Measurements from ENCODE around the gene ITK. TPM values are rescaled to one million over a fixed set of nuclear protein-coding genes. Genes with fewer than 3 reads are reported as not detected.

Gene ITK
- total RNA-seq, 1 donor from 2014 or later = not detected

GRCh38 chr5:157247267-157247666, 66.6 kb downstream of the ITK start:
- FAIRE-seq = no peak

GRCh38 chr5:157248821-157249470, 68.3 kb downstream of the ITK start:
- Histone ChIP-seq H3K4me3 (ENCODE audit: low read depth, low read length) (no peak overlapping the region), H3K36me3 (ENCODE audit: control insufficient read depth, insufficient read depth, low read length) (no peaks in the 10 kb centered on the region), H3K27me3 (ENCODE audit: control insufficient read depth, insufficient read depth, low read length) (no peaks in the 10 kb centered on the region)
- DNase-seq (ENCODE audit: low read depth) = no peak
- no peak for FAIRE-seq
- no peak for TF ChIP-seq CTCF (IDR thresholded peaks at IDR 0.05; ENCODE audit: insufficient read depth, low read length, severe bottlenecking)

More at GRCh38 chr5:157247267-157247666, 66.6 kb downstream of the ITK start:
- no peak for DNase-seq (ENCODE audit: low read depth)
- Histone ChIP-seq H3K36me3 (ENCODE audit: control insufficient read depth, insufficient read depth, low read length) (no peaks in the 10 kb centered on the region), H3K27me3 (ENCODE audit: control insufficient read depth, insufficient read depth, low read length) (no peaks in the 10 kb centered on the region), H3K4me3 (ENCODE audit: low read depth, low read length) (no peak overlapping the region)
- TF ChIP-seq CTCF (IDR thresholded peaks at IDR 0.05; ENCODE audit: insufficient read depth, low read length, severe bottlenecking) = no peak

- H3K4me3 ChIP-seq (ENCODE audit: low read depth, low read length) = no peak overlapping the region
- no peaks in the 10 kb centered on the region for H3K27me3 ChIP-seq (ENCODE audit: control insufficient read depth, insufficient read depth, low read length)
- FAIRE-seq = no peak
- DNase-seq (ENCODE audit: low read depth) = no peak
- no peaks in the 10 kb centered on the region for H3K36me3 ChIP-seq (ENCODE audit: control insufficient read depth, insufficient read depth, low read length)
- no peak for TF ChIP-seq CTCF (IDR thresholded peaks at IDR 0.05; ENCODE audit: insufficient read depth, low read length, severe bottlenecking)
Observed at GRCh38 chr5:157252711-157253465, 72.2 kb downstream of the ITK start.

- FAIRE-seq = no peak
- TF ChIP-seq CTCF (IDR thresholded peaks at IDR 0.05; ENCODE audit: insufficient read depth, low read length, severe bottlenecking) = peak; percentile 79
Observed at GRCh38 chr5:157253547-157253946, 72.9 kb downstream of the ITK start.

GRCh38 chr5:157258450-157258849, 77.8 kb downstream of the ITK start:
- Histone ChIP-seq H3K4me3 (ENCODE audit: low read depth, low read length) (no peak overlapping the region), H3K27me3 (ENCODE audit: control insufficient read depth, insufficient read depth, low read length) (no peaks in the 10 kb centered on the region), H3K36me3 (ENCODE audit: control insufficient read depth, insufficient read depth, low read length) (no peaks in the 10 kb centered on the region)
- no peak for TF ChIP-seq CTCF (IDR thresholded peaks at IDR 0.05; ENCODE audit: insufficient read depth, low read length, severe bottlenecking)
- no peak for FAIRE-seq
- no peak for DNase-seq (ENCODE audit: low read depth)

More at GRCh38 chr5:157253547-157253946, 72.9 kb downstream of the ITK start:
- peak; percentile 38 for DNase-seq (ENCODE audit: low read depth)
- H3K4me3 ChIP-seq (ENCODE audit: low read depth, low read length) = no peak overlapping the region
- no peaks in the 10 kb centered on the region for H3K36me3 ChIP-seq (ENCODE audit: control insufficient read depth, insufficient read depth, low read length)
- no peaks in the 10 kb centered on the region for H3K27me3 ChIP-seq (ENCODE audit: control insufficient read depth, insufficient read depth, low read length)

Data from bronchial epithelial cell (primary cell).